ENCODE results near the gene ANKEF1. TPM values are rescaled to one million over a fixed set of nuclear protein-coding genes. Genes with fewer than 3 reads are reported as not detected.

Gene ANKEF1
- total RNA-seq, 1 experiment from 2014 or later: 8.3 TPM

DNA sequence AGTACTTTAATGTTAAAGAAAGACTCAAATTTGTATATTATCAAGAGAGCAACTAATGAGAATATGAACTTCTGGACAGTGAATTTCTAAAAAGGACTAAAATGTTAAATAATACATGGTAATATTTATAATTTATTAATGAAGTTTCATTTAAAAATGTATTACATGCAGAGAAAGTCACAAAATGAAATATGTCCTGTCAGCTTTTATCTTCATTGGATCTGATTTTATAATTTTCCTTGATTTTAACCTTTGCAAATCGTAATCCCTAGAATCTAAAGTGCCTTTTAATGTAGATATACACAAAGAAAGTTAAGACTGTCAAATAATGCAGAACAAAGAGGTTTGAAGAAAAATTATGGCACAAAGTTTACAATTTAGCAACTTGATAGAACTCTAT lies 16.4 kb downstream of the ANKEF1 start:
- H3K23me2 ChIP-seq (ENCODE audit: insufficient read length, low read depth, low read length, poor library complexity, severe bottlenecking): no peaks in the 10 kb centered on the region
- whole genome bisulfite sequencing (ENCODE audit: extremely low coverage, insufficient read length, low lambda C conversion rate): no CpG with 5 or more reads among the region's 1 CpG

More for the DNA sequence above, 16.4 kb downstream of the ANKEF1 start:
- H3K4me1 ChIP-seq (ENCODE audit: insufficient read depth, low read length): no peaks in the 10 kb centered on the region
- no peak overlapping the region for H3K27ac Mint-ChIP-seq
- H3K18ac ChIP-seq (ENCODE audit: insufficient read length, low read depth, low read length): no peak overlapping the region
- no peak overlapping the region for H3K14ac ChIP-seq (ENCODE audit: insufficient read depth, low read length)
- no peak for DNase-seq
- H3K9me3 Mint-ChIP-seq: no peaks in the 10 kb centered on the region
- H3K9me3 ChIP-seq (ENCODE audit: control insufficient read depth, low read depth, low read length): no peaks in the 10 kb centered on the region
- H2AK5ac ChIP-seq (ENCODE audit: insufficient read length, low read length): no peak overlapping the region
- no peak overlapping the region for H2BK20ac ChIP-seq (ENCODE audit: low read depth, low read length, poor library complexity, severe bottlenecking)
- H3K27me3 Mint-ChIP-seq (ENCODE audit: low read depth): no peaks in the 10 kb centered on the region
- H3K27me3 ChIP-seq (ENCODE audit: insufficient read depth, low read length): no peaks in the 10 kb centered on the region
- no peak overlapping the region for H4K91ac ChIP-seq (ENCODE audit: insufficient read length, low read depth, low read length)
- no peaks in the 10 kb centered on the region for H3K79me2 ChIP-seq (ENCODE audit: insufficient read depth, low read length)
- H3K4me2 ChIP-seq (ENCODE audit: insufficient read depth, insufficient read length, low read length): no peak overlapping the region
- H3K79me1 ChIP-seq (ENCODE audit: insufficient read depth, low read depth, low read length, poor library complexity, severe bottlenecking): no peaks in the 10 kb centered on the region
- no peak overlapping the region for H4K5ac ChIP-seq (ENCODE audit: insufficient read length, low read depth, low read length)
- no peak overlapping the region for H2BK15ac ChIP-seq (ENCODE audit: low read depth, low read length)
- no peak overlapping the region for H3K4ac ChIP-seq (ENCODE audit: low read depth, low read length)
- H4K8ac ChIP-seq (replicated peaks; ENCODE audit: insufficient read length, low read depth, low read length): no peak overlapping the region
- H3T11ph ChIP-seq (ENCODE audit: low read length): no peak overlapping the region
- no peak overlapping the region for H2BK120ac ChIP-seq (ENCODE audit: low read depth, low read length, poor library complexity, severe bottlenecking)
- H3K56ac ChIP-seq (ENCODE audit: insufficient read length, low read depth, low read length): no peak overlapping the region
- H3K36me3 Mint-ChIP-seq (ENCODE audit: insufficient read depth in 1 of 3, low read depth in 3 of 3): no peaks in the 10 kb centered on the region; a peak in 4 of 7 replicates
- no peak overlapping the region for H3K4me3 Mint-ChIP-seq
- H3K4me1 Mint-ChIP-seq: no peaks in the 10 kb centered on the region; a peak in 1 of 4 replicates
- no peak overlapping the region for H3K27ac ChIP-seq (ENCODE audit: insufficient read length, low read depth, low read length)
- no peaks in the 10 kb centered on the region for H4K20me1 ChIP-seq (ENCODE audit: control insufficient read depth, insufficient read depth, insufficient read length)
- TF ChIP-seq, protein P1, sequence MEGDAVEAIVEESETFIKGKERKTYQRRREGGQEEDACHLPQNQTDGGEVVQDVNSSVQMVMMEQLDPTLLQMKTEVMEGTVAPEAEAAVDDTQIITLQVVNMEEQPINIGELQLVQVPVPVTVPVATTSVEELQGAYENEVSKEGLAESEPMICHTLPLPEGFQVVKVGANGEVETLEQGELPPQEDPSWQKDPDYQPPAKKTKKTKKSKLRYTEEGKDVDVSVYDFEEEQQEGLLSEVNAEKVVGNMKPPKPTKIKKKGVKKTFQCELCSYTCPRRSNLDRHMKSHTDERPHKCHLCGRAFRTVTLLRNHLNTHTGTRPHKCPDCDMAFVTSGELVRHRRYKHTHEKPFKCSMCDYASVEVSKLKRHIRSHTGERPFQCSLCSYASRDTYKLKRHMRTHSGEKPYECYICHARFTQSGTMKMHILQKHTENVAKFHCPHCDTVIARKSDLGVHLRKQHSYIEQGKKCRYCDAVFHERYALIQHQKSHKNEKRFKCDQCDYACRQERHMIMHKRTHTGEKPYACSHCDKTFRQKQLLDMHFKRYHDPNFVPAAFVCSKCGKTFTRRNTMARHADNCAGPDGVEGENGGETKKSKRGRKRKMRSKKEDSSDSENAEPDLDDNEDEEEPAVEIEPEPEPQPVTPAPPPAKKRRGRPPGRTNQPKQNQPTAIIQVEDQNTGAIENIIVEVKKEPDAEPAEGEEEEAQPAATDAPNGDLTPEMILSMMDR (conservative IDR thresholded peaks at IDR 0.05): no peak
- H3K9ac ChIP-seq (ENCODE audit: extremely low read depth, insufficient read length, low read length): no peak overlapping the region
- no peak overlapping the region for H3K23ac ChIP-seq (ENCODE audit: insufficient read length, low read depth, low read length)
- no peak overlapping the region for H2BK5ac ChIP-seq (ENCODE audit: insufficient read length, low read length)
- no peak overlapping the region for H2AFZ ChIP-seq (ENCODE audit: low read length)
- H2BK12ac ChIP-seq (ENCODE audit: insufficient read length, low read depth, low read length): no peak overlapping the region

Measured in H9 (cell line).